ENCODE measurements around the gene DNAJC11. TPM values are rescaled to one million over a fixed set of nuclear protein-coding genes. Genes with fewer than 3 reads are reported as not detected.

DNAJC11 gene
- total RNA-seq, 1 experiment from 2014 or later: 93.6 TPM

- TF ChIP-seq TCF7L2 (IDR thresholded peaks at IDR 0.05; ENCODE audit: low read depth, low read length) (no peak), SIN3A (IDR thresholded peaks at IDR 0.05; ENCODE audit: borderline replicate concordance, insufficient read depth, low read depth, low read length) (no peak), POLR2AphosphoS5 (IDR thresholded peaks at IDR 0.05; ENCODE audit: low read depth, low read length) (no peak)
- TF ChIP-seq, protein P1, sequence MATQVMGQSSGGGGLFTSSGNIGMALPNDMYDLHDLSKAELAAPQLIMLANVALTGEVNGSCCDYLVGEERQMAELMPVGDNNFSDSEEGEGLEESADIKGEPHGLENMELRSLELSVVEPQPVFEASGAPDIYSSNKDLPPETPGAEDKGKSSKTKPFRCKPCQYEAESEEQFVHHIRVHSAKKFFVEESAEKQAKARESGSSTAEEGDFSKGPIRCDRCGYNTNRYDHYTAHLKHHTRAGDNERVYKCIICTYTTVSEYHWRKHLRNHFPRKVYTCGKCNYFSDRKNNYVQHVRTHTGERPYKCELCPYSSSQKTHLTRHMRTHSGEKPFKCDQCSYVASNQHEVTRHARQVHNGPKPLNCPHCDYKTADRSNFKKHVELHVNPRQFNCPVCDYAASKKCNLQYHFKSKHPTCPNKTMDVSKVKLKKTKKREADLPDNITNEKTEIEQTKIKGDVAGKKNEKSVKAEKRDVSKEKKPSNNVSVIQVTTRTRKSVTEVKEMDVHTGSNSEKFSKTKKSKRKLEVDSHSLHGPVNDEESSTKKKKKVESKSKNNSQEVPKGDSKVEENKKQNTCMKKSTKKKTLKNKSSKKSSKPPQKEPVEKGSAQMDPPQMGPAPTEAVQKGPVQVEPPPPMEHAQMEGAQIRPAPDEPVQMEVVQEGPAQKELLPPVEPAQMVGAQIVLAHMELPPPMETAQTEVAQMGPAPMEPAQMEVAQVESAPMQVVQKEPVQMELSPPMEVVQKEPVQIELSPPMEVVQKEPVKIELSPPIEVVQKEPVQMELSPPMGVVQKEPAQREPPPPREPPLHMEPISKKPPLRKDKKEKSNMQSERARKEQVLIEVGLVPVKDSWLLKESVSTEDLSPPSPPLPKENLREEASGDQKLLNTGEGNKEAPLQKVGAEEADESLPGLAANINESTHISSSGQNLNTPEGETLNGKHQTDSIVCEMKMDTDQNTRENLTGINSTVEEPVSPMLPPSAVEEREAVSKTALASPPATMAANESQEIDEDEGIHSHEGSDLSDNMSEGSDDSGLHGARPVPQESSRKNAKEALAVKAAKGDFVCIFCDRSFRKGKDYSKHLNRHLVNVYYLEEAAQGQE (IDR thresholded peaks at IDR 0.05; ENCODE audit: insufficient read depth in 1 of 2, low read depth in 2 of 2, low read length in 1 of 2): no peak
- TF ChIP-seq, protein P2, sequence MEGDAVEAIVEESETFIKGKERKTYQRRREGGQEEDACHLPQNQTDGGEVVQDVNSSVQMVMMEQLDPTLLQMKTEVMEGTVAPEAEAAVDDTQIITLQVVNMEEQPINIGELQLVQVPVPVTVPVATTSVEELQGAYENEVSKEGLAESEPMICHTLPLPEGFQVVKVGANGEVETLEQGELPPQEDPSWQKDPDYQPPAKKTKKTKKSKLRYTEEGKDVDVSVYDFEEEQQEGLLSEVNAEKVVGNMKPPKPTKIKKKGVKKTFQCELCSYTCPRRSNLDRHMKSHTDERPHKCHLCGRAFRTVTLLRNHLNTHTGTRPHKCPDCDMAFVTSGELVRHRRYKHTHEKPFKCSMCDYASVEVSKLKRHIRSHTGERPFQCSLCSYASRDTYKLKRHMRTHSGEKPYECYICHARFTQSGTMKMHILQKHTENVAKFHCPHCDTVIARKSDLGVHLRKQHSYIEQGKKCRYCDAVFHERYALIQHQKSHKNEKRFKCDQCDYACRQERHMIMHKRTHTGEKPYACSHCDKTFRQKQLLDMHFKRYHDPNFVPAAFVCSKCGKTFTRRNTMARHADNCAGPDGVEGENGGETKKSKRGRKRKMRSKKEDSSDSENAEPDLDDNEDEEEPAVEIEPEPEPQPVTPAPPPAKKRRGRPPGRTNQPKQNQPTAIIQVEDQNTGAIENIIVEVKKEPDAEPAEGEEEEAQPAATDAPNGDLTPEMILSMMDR (IDR thresholded peaks at IDR 0.05): no peak
- CTCF ChIA-PET: interaction anchor here (0.7 kb wide), 1 partner anchor 10 kb away, joined by 3 read pairs; the partner anchor contains the start of gene DNAJC11
- intact Hi-C loops (cut with micrococcal nuclease; ENCODE audit: unreplicated experiment): no loop called here
- BruUV-seq (replicated peaks): TSS peak; percentile 19
- POLR2A ChIA-PET: no interaction called here
- in situ Hi-C loops (cut with HindIII; ENCODE audit: low pct_unique_long_range_greater_than_20kb, low sequenced_read_pairs): no loop called here
- H3K27ac ChIP-seq (ENCODE audit: low read length): no peak overlapping the region
- ATAC-seq: no peak
- no peak for DNase-seq (ENCODE audit: low read depth, low spot score)
- H3K36me3 ChIP-seq (ENCODE audit: control insufficient read depth, insufficient read depth, low read length): no peaks in the 10 kb centered on the region
- no peaks in the 10 kb centered on the region for H3K27me3 ChIP-seq (ENCODE audit: control insufficient read depth, insufficient read depth, low read length)
- no peak overlapping the region for H3K4me3 ChIP-seq (ENCODE audit: low read depth in 2 of 2, low read length in 2 of 2)
- H3K4me1 ChIP-seq (ENCODE audit: control insufficient read depth, insufficient read depth, low read length): no peaks in the 10 kb centered on the region; the same call in 1 of the 2 replicates
- H3K9me3 ChIP-seq (ENCODE audit: control insufficient read depth, insufficient read depth, low read depth, low read length): no peaks in the 10 kb centered on the region
These were observed 10.1 kb downstream of the DNAJC11 start for GRCh38 chr1:6691507-6691906.

DNA sequence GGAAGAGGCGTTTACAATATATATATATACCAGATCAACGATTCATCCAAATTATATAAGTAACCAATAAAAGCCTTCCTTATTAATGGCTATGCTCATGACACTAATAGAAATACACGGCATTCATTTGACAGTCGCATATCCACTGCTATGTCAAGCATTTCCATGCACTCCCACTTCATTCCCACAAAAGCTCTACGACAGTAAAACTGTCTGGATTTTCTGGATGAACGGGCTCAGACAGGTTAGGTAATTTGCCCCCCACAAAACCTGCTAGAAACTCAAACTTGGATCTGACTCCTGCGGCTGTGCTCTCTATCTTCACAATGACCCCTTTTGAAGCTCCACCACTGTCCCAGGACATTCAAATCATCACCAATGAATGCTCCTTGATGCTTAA lies 11.4 kb downstream of the DNAJC11 start:
- no peak for TF ChIP-seq POLR2AphosphoS5 (IDR thresholded peaks at IDR 0.05; ENCODE audit: low read depth, low read length)
- TF ChIP-seq, protein P1 (IDR thresholded peaks at IDR 0.05; ENCODE audit: insufficient read depth in 1 of 2, low read depth in 2 of 2, low read length in 1 of 2): no peak
- no peak for TF ChIP-seq TCF7L2 (IDR thresholded peaks at IDR 0.05; ENCODE audit: low read depth, low read length)
- TF ChIP-seq SIN3A (IDR thresholded peaks at IDR 0.05; ENCODE audit: borderline replicate concordance, insufficient read depth, low read depth, low read length): no peak
- TF ChIP-seq, protein P2 (IDR thresholded peaks at IDR 0.05): no peak
- H3K36me3 ChIP-seq (ENCODE audit: control insufficient read depth, insufficient read depth, low read length): no peaks in the 10 kb centered on the region
- H3K27ac ChIP-seq (ENCODE audit: low read length): no peak overlapping the region
- no peak overlapping the region for H3K4me3 ChIP-seq (ENCODE audit: low read depth in 2 of 2, low read length in 2 of 2)
- intact Hi-C loops (cut with micrococcal nuclease; ENCODE audit: unreplicated experiment): no loop called here
- no peaks in the 10 kb centered on the region for H3K27me3 ChIP-seq (ENCODE audit: control insufficient read depth, insufficient read depth, low read length)
- DNase-seq (ENCODE audit: low read depth, low spot score) (no peak), ATAC-seq (no peak)
- no peaks in the 10 kb centered on the region for H3K4me1 ChIP-seq (ENCODE audit: control insufficient read depth, insufficient read depth, low read length)
- CTCF ChIA-PET: no interaction called here
- POLR2A ChIA-PET: no interaction called here
- H3K9me3 ChIP-seq (ENCODE audit: control insufficient read depth, insufficient read depth, low read depth, low read length): no peaks in the 10 kb centered on the region
- BruUV-seq (replicated peaks): no TSS peak
- in situ Hi-C loops (cut with HindIII; ENCODE audit: low pct_unique_long_range_greater_than_20kb, low sequenced_read_pairs): no loop called here

All from Panc1 (cell line).